Caco-2 (cell line): ENCODE data around the gene AHDC1. TPM values are rescaled to one million over a fixed set of nuclear protein-coding genes. Genes with fewer than 3 reads are reported as not detected.

Experiments used
- BruUV-seq: library from RNA; stranded (reverse); fragments of 400-500 nt; replicated peaks from 2 replicates; lab custom pipeline; 2021; lab: Mats Ljungman, UMichigan
- CTCF ChIA-PET: fragments of 300-600 bp; sonication (Branson Sonifier 250); formaldehyde crosslinking; loops from one replicate; lab custom pipeline; 2022; ENCODE audit warnings: antibody characterized with exemption; lab: Charles Lee
- POLR2A ChIA-PET: fragments of 300-600 bp; sonication (Branson Sonifier 250); formaldehyde crosslinking; loops from one replicate; lab custom pipeline; 2022; ENCODE audit warnings: antibody characterized with exemption; lab: Charles Lee
- DNase-seq, 2 experiments: peaks; one replicate each; pipeline versions ENCODE4 v3.0.0 to v3.0.0-alpha.2; 2020 to 2022
- H3K27me3 ChIP-seq: replicated peaks from 2 replicates; pipeline ENCODE4 v1.6.0; 2011; ENCODE audit warnings: low read length; ENCODE audit not compliant: control insufficient read depth, insufficient read depth
- H3K36me3 ChIP-seq: 2 replicates; pipeline ENCODE4 v1.5.1; 2011; ENCODE audit warnings: low read length; ENCODE audit not compliant: control insufficient read depth, insufficient read depth
- H3K4me1 ChIP-seq: fragments of 250-450 bp; sonication (Bioruptor Pico); 2 replicates; pipeline ENCODE4 v1.5.1; 2020; ENCODE audit warnings: mild to moderate bottlenecking
- H3K4me3 ChIP-seq: 2 replicates; pipeline ENCODE4 v1.5.1; 2011; ENCODE audit warnings: low read depth, mild to moderate bottlenecking, control low read depth, low read length
- H3K9me3 ChIP-seq: fragments of 250-450 bp; sonication (Bioruptor Pico); 2 replicates; pipeline ENCODE4 v1.5.1; 2020; ENCODE audit warnings: mild to moderate bottlenecking, moderate library complexity
- H3K27ac Mint-ChIP-seq: one replicate; pipeline ENCODE4 v1.8.0; 2022; ENCODE audit warnings: mixed read lengths; ENCODE audit not compliant: unreplicated experiment
- H3K27me3 Mint-ChIP-seq: one replicate; pipeline ENCODE4 v1.8.0; 2022; ENCODE audit warnings: mixed read lengths; ENCODE audit not compliant: insufficient read depth, unreplicated experiment
- H3K36me3 Mint-ChIP-seq: one replicate; pipeline ENCODE4 v1.8.0; 2022; ENCODE audit warnings: mild to moderate bottlenecking, mixed read lengths; ENCODE audit not compliant: insufficient read depth, unreplicated experiment
- H3K4me1 Mint-ChIP-seq: one replicate; pipeline ENCODE4 v1.8.0; 2022; ENCODE audit warnings: low read depth, mixed read lengths; ENCODE audit not compliant: unreplicated experiment
- H3K4me3 Mint-ChIP-seq: one replicate; pipeline ENCODE4 v1.8.0; 2022; ENCODE audit warnings: mild to moderate bottlenecking, moderate library complexity, mixed read lengths; ENCODE audit not compliant: unreplicated experiment
- H3K9me3 Mint-ChIP-seq: one replicate; pipeline ENCODE4 v1.8.0; 2022; ENCODE audit warnings: mixed read lengths; ENCODE audit not compliant: unreplicated experiment
- CTCF ChIP-seq, 2 experiments: fragments of 200-600 bp in 1 of 2; IDR thresholded peaks; 1 replicate in 1 of 2; 2 replicates in 1 of 2; pipeline versions ENCODE4 v1.5.1 to v1.8.0; 2011 to 2022; ENCODE audit warnings: antibody characterized with exemption in 1 of 2, control low read depth in 1 of 2, inconsistent platforms in 1 of 2, low read depth in 1 of 2, low read length in 1 of 2, mild to moderate bottlenecking in 1 of 2, moderate library complexity in 1 of 2; ENCODE audit not compliant: insufficient read depth in 1 of 2, severe bottlenecking in 1 of 2, unreplicated experiment in 1 of 2
- intact Hi-C: fragments of 100-400 bp; cut with micrococcal nuclease; formaldehyde crosslinking; loops from one replicate; pipeline ENCODE4 v1.10.0; 2022; ENCODE audit not compliant: unreplicated experiment
- total RNA-seq: library from RNA; stranded (reverse); gene quantifications from 2 replicates; pipeline ENCODE4 v1.2.3, GENCODE V29; 2022

AHDC1 gene
- total RNA-seq, 1 experiment from 2014 or later, result 17.0 TPM

GRCh38 chr1:27599605-27600497 lies 4.1 kb downstream of the AHDC1 start:
- H3K4me3 ChIP-seq, result no peak overlapping the region
- no peaks in the 10 kb centered on the region for H3K9me3 Mint-ChIP-seq
- no peaks in the 10 kb centered on the region for H3K27me3 Mint-ChIP-seq
- H3K4me3 Mint-ChIP-seq, result no peak overlapping the region
- ChIA-PET CTCF (interaction anchor here (0.6 to 3.6 kb wide), 6 partner anchors 25 to 149 kb away, joined by 3 to 22 read pairs (median 10); no protein-coding TSS in a partner anchor), POLR2A (no interaction called here)
- BruUV-seq, result no TSS peak
- TF ChIP-seq CTCF (IDR thresholded peaks at IDR 0.05; ENCODE audit: insufficient read depth in 1 of 2, low read depth in 1 of 2, low read length in 1 of 2, severe bottlenecking in 1 of 2, unreplicated experiment in 1 of 2), result no peak
- H3K36me3 Mint-ChIP-seq, result peaks cover 6% of the 10 kb centered on the region
- no peaks in the 10 kb centered on the region for H3K4me1 Mint-ChIP-seq
- H3K36me3 ChIP-seq, result no peaks in the 10 kb centered on the region
- no peak for DNase-seq
- intact Hi-C loops, result loop anchor here (10.0 kb wide), 1 partner anchor 105 kb away; the partner anchor contains the start of gene WASF2
- H3K9me3 ChIP-seq, result no peaks in the 10 kb centered on the region
- H3K27me3 ChIP-seq, result no peaks in the 10 kb centered on the region
- H3K4me1 ChIP-seq, result peaks cover 5% of the 10 kb centered on the region; the same call in 1 of the 2 replicates
- H3K27ac Mint-ChIP-seq, result no peak overlapping the region

DNA sequence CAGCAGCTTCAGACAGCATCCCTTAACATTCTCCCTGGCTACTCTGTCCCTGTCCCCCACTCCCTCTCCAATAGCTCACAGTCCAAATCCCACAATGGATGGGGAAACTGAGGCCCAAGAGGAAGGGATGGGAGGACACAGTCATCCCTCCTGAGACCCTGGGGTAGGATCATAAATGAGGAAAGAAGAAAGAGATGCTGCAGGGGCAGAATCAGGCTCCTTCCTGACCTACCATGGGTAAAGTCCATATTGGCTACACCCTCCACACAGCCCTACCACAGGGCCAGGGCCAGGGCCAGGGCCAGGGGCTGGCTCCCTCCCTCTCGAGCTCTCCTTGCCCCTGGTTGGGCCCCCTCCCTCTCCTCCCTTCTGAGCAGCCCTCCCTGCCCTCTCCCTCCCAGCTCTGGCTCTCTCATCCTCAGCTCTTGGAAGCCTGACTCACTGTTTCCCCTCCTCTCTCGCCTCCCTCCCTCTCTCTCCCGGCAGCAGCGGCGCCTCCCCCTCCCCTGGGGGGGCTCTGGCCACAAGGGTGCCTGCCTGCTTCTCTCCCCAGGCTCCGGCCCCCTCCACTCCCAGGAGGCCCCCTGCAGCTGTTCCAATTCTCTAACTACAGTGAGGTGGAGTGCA lies 4.9 kb downstream of the AHDC1 start:
- Histone ChIP-seq H3K4me1 (peaks cover 5% of the 10 kb centered on the region; the same call in 1 of the 2 replicates), H3K4me3 (no peak overlapping the region), H3K36me3 (no peaks in the 10 kb centered on the region), H3K27me3 (no peaks in the 10 kb centered on the region), H3K9me3 (no peaks in the 10 kb centered on the region)
- Mint-ChIP-seq H3K4me1 (no peaks in the 10 kb centered on the region), H3K9me3 (no peaks in the 10 kb centered on the region), H3K4me3 (no peak overlapping the region), H3K27me3 (no peaks in the 10 kb centered on the region), H3K27ac (no peak overlapping the region), H3K36me3 (peaks cover 4% of the 10 kb centered on the region)
- no peak for TF ChIP-seq CTCF (IDR thresholded peaks at IDR 0.05; ENCODE audit: insufficient read depth in 1 of 2, low read depth in 1 of 2, low read length in 1 of 2, severe bottlenecking in 1 of 2, unreplicated experiment in 1 of 2)
- ChIA-PET POLR2A (no interaction called here), CTCF (interaction anchor here (1.0 to 3.6 kb wide), 5 partner anchors 24 to 148 kb away, joined by 3 to 22 read pairs (median 8); no protein-coding TSS in a partner anchor)
- DNase-seq, result no peak
- intact Hi-C loops, result no loop called here
- no TSS peak for BruUV-seq

DNA sequence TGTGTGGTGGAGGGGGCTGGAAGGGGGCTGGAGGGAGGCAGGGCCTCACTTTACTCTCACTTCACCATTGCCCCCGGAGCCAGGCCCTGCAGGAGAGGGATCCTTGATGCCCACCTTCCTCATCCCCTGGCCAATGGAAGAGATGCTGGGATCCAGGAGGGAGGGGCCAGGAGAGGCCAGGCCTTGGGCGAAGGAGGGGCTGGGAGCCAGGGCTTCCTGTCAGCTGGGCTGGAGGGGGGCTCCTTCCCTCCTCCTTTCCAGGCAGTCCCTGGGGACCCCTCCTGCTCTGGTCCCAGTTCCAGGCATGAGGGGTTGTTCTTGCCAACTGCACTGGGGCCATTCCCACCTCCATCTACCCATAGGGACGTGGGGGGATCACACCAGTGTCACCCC lies 5.7 kb downstream of the AHDC1 start:
- POLR2A ChIA-PET, result no interaction called here
- H3K27ac Mint-ChIP-seq, result no peak overlapping the region
- H3K27me3 ChIP-seq, result no peaks in the 10 kb centered on the region

More for the DNA sequence above, 5.7 kb downstream of the AHDC1 start:
- CTCF ChIA-PET, result no interaction called here
- no peak for TF ChIP-seq CTCF (IDR thresholded peaks at IDR 0.05; ENCODE audit: insufficient read depth in 1 of 2, low read depth in 1 of 2, low read length in 1 of 2, severe bottlenecking in 1 of 2, unreplicated experiment in 1 of 2)
- Mint-ChIP-seq H3K4me1 (no peaks in the 10 kb centered on the region), H3K27me3 (no peaks in the 10 kb centered on the region), H3K36me3 (no peaks in the 10 kb centered on the region), H3K9me3 (no peaks in the 10 kb centered on the region), H3K4me3 (no peak overlapping the region)
- no TSS peak for BruUV-seq
- peaks cover 5% of the 10 kb centered on the region; the same call in 1 of the 2 replicates for H3K4me1 ChIP-seq
- no peaks in the 10 kb centered on the region for H3K9me3 ChIP-seq
- intact Hi-C loops, result no loop called here
- H3K36me3 ChIP-seq, result no peaks in the 10 kb centered on the region
- no peak for DNase-seq
- H3K4me3 ChIP-seq, result no peak overlapping the region
